ENCODE data around the gene PTGIR.

The PTGIR gene

DNA sequence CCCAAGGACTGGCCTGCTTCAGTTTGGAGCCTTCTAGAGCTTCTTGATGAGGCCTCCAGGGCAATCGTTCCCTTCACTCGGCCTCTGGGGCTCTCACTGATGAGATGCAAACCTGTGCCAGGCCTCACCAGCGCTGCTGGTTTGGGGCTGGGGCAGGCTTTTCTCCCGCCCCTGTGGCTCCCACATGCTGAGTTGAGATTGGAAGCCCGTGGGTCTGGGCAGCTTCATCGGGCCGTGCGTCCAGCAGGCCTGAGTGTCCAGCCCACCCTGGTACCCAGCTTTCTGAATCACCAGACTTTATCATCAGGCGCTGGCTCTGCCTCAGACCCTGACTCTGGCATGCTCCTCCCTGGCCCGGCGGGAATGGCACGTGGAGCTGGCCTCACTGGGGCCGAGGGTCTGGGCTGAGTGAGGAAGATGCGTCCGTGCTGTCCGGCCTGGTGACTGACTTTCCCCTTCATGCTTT, 19.5 kb downstream of the PTGIR start:
- no peak for TF ChIP-seq CTCF (conservative IDR thresholded peaks at IDR 0.05; ENCODE audit: low read depth, low read length)
- H3K4me3 ChIP-seq (ENCODE audit: low read depth, low read length) = no peak overlapping the region
- no peak for DNase-seq (ENCODE audit: low read depth)

DNA sequence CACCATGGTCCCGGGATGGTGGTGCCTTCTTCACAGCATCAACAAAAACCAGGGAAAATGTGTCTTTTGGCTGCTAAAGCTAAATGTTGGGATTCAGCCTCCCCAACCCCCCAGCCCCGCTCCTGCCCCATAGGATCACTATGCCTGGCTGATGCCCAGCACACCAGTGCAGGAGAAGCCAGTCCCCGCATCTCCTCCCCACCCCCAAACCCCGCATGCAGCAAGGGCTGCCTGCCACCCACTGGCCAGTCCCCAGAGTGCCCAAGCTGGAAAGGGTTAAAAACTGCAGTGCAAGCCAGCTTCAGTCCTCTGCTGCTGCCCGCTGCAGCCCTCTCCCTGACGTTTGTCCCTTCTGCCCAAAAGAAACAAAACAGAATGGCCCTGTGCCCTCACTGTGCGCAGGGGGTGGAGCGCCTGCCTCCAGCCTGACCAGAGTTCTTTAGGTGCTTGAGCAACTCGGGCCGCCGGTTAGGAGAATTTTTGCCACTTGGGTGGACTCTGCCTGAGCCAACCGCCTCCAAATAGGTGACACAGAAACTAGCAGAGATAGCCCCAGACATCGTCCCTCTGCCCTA, 20.0 kb downstream of the PTGIR start:
- peak; percentile 11 for TF ChIP-seq CTCF (conservative IDR thresholded peaks at IDR 0.05; ENCODE audit: low read depth, low read length)
- H3K4me3 ChIP-seq (ENCODE audit: low read depth, low read length) = no peak overlapping the region
- no peak for DNase-seq (ENCODE audit: low read depth)

- peak overlapping the region; percentile 96 for H3K4me3 ChIP-seq (ENCODE audit: low read depth, low read length)
- no peak for DNase-seq (ENCODE audit: low read depth)
- no peak for TF ChIP-seq CTCF (conservative IDR thresholded peaks at IDR 0.05; ENCODE audit: low read depth, low read length)
Observed at GRCh38 chr19:46603752-46604231, 21.1 kb downstream of the PTGIR start.

GRCh38 chr19:46603195-46603637, 21.7 kb downstream of the PTGIR start:
- TF ChIP-seq CTCF (conservative IDR thresholded peaks at IDR 0.05; ENCODE audit: low read depth, low read length) = no peak
- no peak for DNase-seq (ENCODE audit: low read depth)
- peak overlapping the region; percentile 96 for H3K4me3 ChIP-seq (ENCODE audit: low read depth, low read length)

GRCh38 chr19:46602392-46603194, 22.3 kb downstream of the PTGIR start:
- TF ChIP-seq CTCF (conservative IDR thresholded peaks at IDR 0.05; ENCODE audit: low read depth, low read length) = no peak
- H3K4me3 ChIP-seq (ENCODE audit: low read depth, low read length) = peak overlapping the region; percentile 96
- DNase-seq (ENCODE audit: low read depth) = no peak

GRCh38 chr19:46601318-46602224, 23.3 kb downstream of the PTGIR start, which contains the start of gene CALM3:
CALM3 (plus strand) TSS chr19:46601330; CDS start chr19:46601435, 105 bp downstream.
- peak within 1 kb of the TSS; percentile 96 for H3K4me3 ChIP-seq (ENCODE audit: low read depth, low read length)
- no peak for TF ChIP-seq CTCF (conservative IDR thresholded peaks at IDR 0.05; ENCODE audit: low read depth, low read length)
- DNase-seq (ENCODE audit: low read depth) = no peak

Measured in choroid plexus epithelial cell (primary cell).